MM.1S (cell line): ENCODE data around the gene POLR3B.

Source experiments
- DNase-seq: peaks from one replicate; pipeline ENCODE4 v3.0.0-alpha.2; 2015
- H2AFZ ChIP-seq: fragments of 300-600 bp; sonication (generic); 2 replicates; pipeline ENCODE4 v1.6.0; 2016; ENCODE audit warnings: antibody characterized with exemption, low read length
- H3F3A ChIP-seq: fragments of 300-600 bp; sonication (generic); 2 replicates; pipeline ENCODE4 v1.6.1; 2016; ENCODE audit warnings: mild to moderate bottlenecking, antibody characterized with exemption, low read length, moderate library complexity, mixed read lengths; ENCODE audit not compliant: insufficient read depth
- H3K27ac ChIP-seq: fragments of 300-600 bp; sonication (generic); 2 replicates; pipeline ENCODE4 v1.5.1; 2016; ENCODE audit warnings: mild to moderate bottlenecking, low read length
- H3K27me3 ChIP-seq: fragments of 300-600 bp; sonication (generic); replicated peaks from 2 replicates; pipeline ENCODE4 v1.6.0; 2016; ENCODE audit warnings: low read length; ENCODE audit not compliant: insufficient read depth
- H3K36me3 ChIP-seq: fragments of 300-600 bp; sonication (generic); replicated peaks from 2 replicates; pipeline ENCODE4 v1.6.1; 2016; ENCODE audit warnings: mild to moderate bottlenecking, low read length, mixed read lengths; ENCODE audit not compliant: insufficient read depth
- H3K4me1 ChIP-seq: fragments of 300-600 bp; sonication (generic); 2 replicates; pipeline ENCODE4 v1.6.1; 2016; ENCODE audit warnings: low read length, mixed read lengths
- H3K4me2 ChIP-seq: fragments of 300-600 bp; sonication (generic); 2 replicates; pipeline ENCODE4 v1.6.0; 2016; ENCODE audit warnings: low read depth, low read length
- H3K4me3 ChIP-seq: fragments of 300-600 bp; sonication (generic); 2 replicates; pipeline ENCODE4 v1.5.1; 2016; ENCODE audit warnings: low read length, mixed read lengths
- H3K79me2 ChIP-seq: fragments of 300-600 bp; sonication (generic); 2 replicates; pipeline ENCODE4 v1.6.1; 2016; ENCODE audit warnings: mixed run types, low read length, mixed read lengths
- H3K9ac ChIP-seq: fragments of 300-600 bp; sonication (generic); 2 replicates; pipeline ENCODE4 v1.6.1; 2016; ENCODE audit warnings: low read length, mixed read lengths
- H3K9me2 ChIP-seq: fragments of 300-600 bp; sonication (generic); replicated peaks from 2 replicates; pipeline ENCODE4 v1.6.1; 2016; ENCODE audit warnings: mild to moderate bottlenecking, low read length, mixed read lengths; ENCODE audit not compliant: insufficient read depth
- H3K9me3 ChIP-seq: fragments of 300-600 bp; sonication (generic); replicated peaks from 2 replicates; pipeline ENCODE4 v1.6.1; 2016; ENCODE audit warnings: mild to moderate bottlenecking, low read length, mixed read lengths; ENCODE audit not compliant: insufficient read depth
- H4K20me1 ChIP-seq: fragments of 300-600 bp; sonication (generic); 2 replicates; pipeline ENCODE4 v1.6.1; 2016; ENCODE audit warnings: mild to moderate bottlenecking, low read length, moderate library complexity, mixed read lengths; ENCODE audit not compliant: insufficient read depth
- EZH2 ChIP-seq: fragments of 300-600 bp; sonication (generic); optimal IDR thresholded peaks from 2 replicates; pipeline ENCODE3; 2017; ENCODE audit warnings: low read depth, mild to moderate bottlenecking, antibody characterized with exemption, low read length, mixed read lengths
- EZH2phosphoT487 ChIP-seq: fragments of 300-600 bp; sonication (generic); IDR thresholded peaks from 2 replicates; pipeline ENCODE4 v1.6.1; 2018; ENCODE audit warnings: antibody characterized with exemption, low read length
- TF ChIP-seq, protein P1 (sequence below): fragments of 300-600 bp; sonication (generic); IDR thresholded peaks from 2 replicates; pipeline ENCODE4 v1.5.1; 2016; ENCODE audit warnings: antibody characterized with exemption, low read length, mixed read lengths

Gene POLR3B

DNA sequence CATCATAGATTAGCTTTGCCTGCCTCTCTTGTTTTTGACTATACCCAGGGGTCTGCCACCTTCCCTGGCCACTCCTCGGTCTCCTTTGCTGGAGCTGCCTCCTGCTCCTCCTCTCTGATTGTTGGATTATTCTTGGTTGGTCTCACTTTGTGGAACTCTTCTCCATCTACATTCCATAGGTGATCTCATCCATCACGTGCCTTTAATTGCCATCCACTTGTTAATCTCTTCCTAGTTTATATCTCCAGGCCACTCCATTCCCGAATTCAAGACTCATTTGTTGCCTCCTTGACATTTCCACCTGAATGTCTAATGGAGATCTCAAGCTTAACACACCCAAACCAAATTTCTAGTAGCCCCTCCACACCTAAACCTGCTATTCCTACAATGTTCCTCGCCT is 5.4 kb downstream of the POLR3B start:
- Histone ChIP-seq H3F3A (no peaks in the 10 kb centered on the region), H3K27ac (no peak overlapping the region), H3K4me2 (no peak overlapping the region), H3K4me3 (no peak overlapping the region), H3K79me2 (peaks cover 50% of the 10 kb centered on the region), H3K4me1 (0 out of 2 replicates have a peak, but pooled peaks cover 4% of the 10 kb centered on the region), H2AFZ (no peak overlapping the region), H3K9ac (no peak overlapping the region), H3K36me3 (no peaks in the 10 kb centered on the region), H3K27me3 (no peaks in the 10 kb centered on the region), H3K9me2 (no peaks in the 10 kb centered on the region), H3K9me3 (no peaks in the 10 kb centered on the region), H4K20me1 (no peaks in the 10 kb centered on the region)
- DNase-seq, result no peak
- TF ChIP-seq, protein P1, sequence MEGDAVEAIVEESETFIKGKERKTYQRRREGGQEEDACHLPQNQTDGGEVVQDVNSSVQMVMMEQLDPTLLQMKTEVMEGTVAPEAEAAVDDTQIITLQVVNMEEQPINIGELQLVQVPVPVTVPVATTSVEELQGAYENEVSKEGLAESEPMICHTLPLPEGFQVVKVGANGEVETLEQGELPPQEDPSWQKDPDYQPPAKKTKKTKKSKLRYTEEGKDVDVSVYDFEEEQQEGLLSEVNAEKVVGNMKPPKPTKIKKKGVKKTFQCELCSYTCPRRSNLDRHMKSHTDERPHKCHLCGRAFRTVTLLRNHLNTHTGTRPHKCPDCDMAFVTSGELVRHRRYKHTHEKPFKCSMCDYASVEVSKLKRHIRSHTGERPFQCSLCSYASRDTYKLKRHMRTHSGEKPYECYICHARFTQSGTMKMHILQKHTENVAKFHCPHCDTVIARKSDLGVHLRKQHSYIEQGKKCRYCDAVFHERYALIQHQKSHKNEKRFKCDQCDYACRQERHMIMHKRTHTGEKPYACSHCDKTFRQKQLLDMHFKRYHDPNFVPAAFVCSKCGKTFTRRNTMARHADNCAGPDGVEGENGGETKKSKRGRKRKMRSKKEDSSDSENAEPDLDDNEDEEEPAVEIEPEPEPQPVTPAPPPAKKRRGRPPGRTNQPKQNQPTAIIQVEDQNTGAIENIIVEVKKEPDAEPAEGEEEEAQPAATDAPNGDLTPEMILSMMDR, result no peak
- no peak for TF ChIP-seq EZH2phosphoT487
- TF ChIP-seq EZH2, result no peak

DNA sequence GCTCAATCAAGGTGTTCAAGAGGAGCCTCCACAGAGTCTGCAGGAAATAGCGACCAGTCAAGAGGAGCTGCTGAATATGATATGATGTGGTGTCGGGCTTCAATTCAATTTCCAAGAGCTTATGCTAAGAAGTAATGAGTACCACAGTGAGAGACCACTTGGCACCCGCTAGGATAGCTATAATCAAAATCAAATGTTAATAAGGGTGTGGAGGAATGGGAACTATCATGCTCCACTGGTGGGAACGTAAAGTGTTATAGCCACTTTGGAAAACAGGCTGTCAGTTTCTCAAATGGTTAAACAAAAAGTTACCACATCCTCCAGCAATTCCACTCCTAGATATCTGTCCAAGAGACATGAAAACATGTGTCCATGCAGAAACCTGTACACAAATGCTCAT is 6.7 kb downstream of the POLR3B start:
- Histone ChIP-seq H4K20me1 (no peaks in the 10 kb centered on the region), H3K9me3 (no peaks in the 10 kb centered on the region), H3K27me3 (no peaks in the 10 kb centered on the region), H3F3A (no peaks in the 10 kb centered on the region), H3K36me3 (no peaks in the 10 kb centered on the region; the same call in 1 of the 2 replicates), H3K79me2 (peaks cover 38% of the 10 kb centered on the region), H2AFZ (no peak overlapping the region), H3K9me2 (no peaks in the 10 kb centered on the region), H3K9ac (no peak overlapping the region), H3K27ac (no peak overlapping the region), H3K4me2 (no peak overlapping the region), H3K4me3 (no peak overlapping the region), H3K4me1 (no peaks in the 10 kb centered on the region)
- TF ChIP-seq EZH2phosphoT487 (no peak), EZH2 (no peak)
- TF ChIP-seq, protein P1, result no peak
- DNase-seq, result no peak

DNA sequence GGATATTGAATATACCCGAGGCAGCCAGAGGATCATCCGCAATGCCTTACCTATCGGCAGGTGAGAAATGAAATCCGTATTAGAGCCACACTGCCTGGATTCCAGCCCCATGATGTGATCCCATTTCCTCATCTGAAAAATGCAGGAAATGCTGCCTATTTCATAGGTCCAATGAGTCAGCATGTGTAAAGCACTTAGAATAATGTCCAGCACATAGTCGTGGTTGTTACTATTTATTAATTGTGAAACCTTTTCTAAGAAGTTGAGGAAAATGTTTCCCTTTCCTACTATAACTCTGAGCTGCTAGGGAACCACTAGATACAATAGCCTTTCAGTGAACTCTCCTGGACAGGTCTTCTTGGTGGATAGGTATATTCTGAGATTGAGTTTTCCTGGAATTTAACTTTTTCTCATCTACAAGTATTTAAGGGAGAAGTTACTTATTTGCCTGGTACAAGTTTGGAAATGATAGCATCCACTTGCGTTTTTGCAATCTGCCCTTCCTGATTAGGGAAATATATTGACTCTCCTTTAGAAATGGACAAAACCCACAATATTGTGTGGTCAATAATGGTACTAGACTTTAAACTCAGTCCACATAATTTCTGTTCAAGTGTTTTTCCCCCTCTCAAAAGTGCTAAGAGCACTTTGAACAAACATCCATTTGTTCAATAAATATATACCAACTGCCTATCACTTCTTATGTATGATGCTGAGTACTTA is 12.2 kb downstream of the POLR3B start:
- Histone ChIP-seq H2AFZ (no peak overlapping the region), H3F3A (no peaks in the 10 kb centered on the region), H3K4me1 (no peaks in the 10 kb centered on the region), H3K79me2 (no peaks in the 10 kb centered on the region), H3K27me3 (no peaks in the 10 kb centered on the region), H3K9me3 (no peaks in the 10 kb centered on the region), H3K36me3 (no peaks in the 10 kb centered on the region; the same call in 1 of the 2 replicates), H3K9ac (no peak overlapping the region), H4K20me1 (no peaks in the 10 kb centered on the region), H3K27ac (no peak overlapping the region), H3K4me3 (no peak overlapping the region), H3K4me2 (no peak overlapping the region), H3K9me2 (no peaks in the 10 kb centered on the region)
- DNase-seq, result no peak
- TF ChIP-seq, protein P1, result no peak
- TF ChIP-seq EZH2, result no peak
